ENCODE results near the gene SLC2A13. TPM values are rescaled to one million over a fixed set of nuclear protein-coding genes. Genes with fewer than 3 reads are reported as not detected.

The SLC2A13 gene
- total and polyA plus RNA-seq, 10 of the 15 experiments (the other 5 are each of a cell fraction or from before 2014, with no cell fraction given) = 0.05 to 3.7 (median 0.25) TPM

- TF ChIP-seq ZNF592 (IDR thresholded peaks at IDR 0.05) = no peak
- TF ChIP-seq SRF (IDR thresholded peaks at IDR 0.05; ENCODE audit: low read depth in 2 of 2, low read length in 2 of 2) = no peak
- TF ChIP-seq NFXL1 (IDR thresholded peaks at IDR 0.05; ENCODE audit: borderline replicate concordance) = no peak
- no peak for TF ChIP-seq NFIC (IDR thresholded peaks at IDR 0.05; ENCODE audit: low read depth, low read length)
- no peak for TF ChIP-seq EZH2 (IDR thresholded peaks at IDR 0.05; ENCODE audit: borderline replicate concordance, control insufficient read depth, low read depth, low read length)
- TF ChIP-seq ZBED1 (IDR thresholded peaks at IDR 0.05; ENCODE audit: borderline replicate concordance) = no peak
- TF ChIP-seq ZNF384 (IDR thresholded peaks at IDR 0.05; ENCODE audit: borderline replicate concordance, low read depth, low read length) = no peak
- no peak for TF ChIP-seq GATAD2B (conservative IDR thresholded peaks at IDR 0.05; ENCODE audit: low read depth)
- TF ChIP-seq BCL3 (IDR thresholded peaks at IDR 0.05; ENCODE audit: borderline replicate concordance, insufficient read depth, low read depth, low read length, poor library complexity, severe bottlenecking) = no peak
- TF ChIP-seq MLLT1 (IDR thresholded peaks at IDR 0.05) = no peak
- no peak for TF ChIP-seq IKZF1 (conservative IDR thresholded peaks at IDR 0.05)
These were observed 300.2 kb downstream of the SLC2A13 start (continued) for GRCh38 chr12:39805651-39806050.

Data from GM12878 (cell line).